Hepatocyte (in vitro differentiated cells): ENCODE data around the gene AGAP1.

ENCODE experiments used
- CTCF ChIP-seq: fragments of 200-600 bp; sonication (generic); IDR thresholded peaks from 2 replicates; pipeline ENCODE4 v1.5.1; 2016; ENCODE audit warnings: antibody characterized with exemption, mild to moderate bottlenecking; ENCODE audit not compliant: poor library complexity
- EZH2 ChIP-seq: fragments of 200-600 bp; sonication (generic); IDR thresholded peaks from 2 replicates; pipeline ENCODE4 v1.6.1; 2016; ENCODE audit warnings: antibody characterized with exemption, mild to moderate bottlenecking, borderline replicate concordance

GRCh38 chr2:235614176-235614860, 120.5 kb downstream of the AGAP1 start:
- TF ChIP-seq CTCF (no peak), EZH2 (no peak)
